Measurements from ENCODE around the gene FOXN3.

The FOXN3 gene

DNA sequence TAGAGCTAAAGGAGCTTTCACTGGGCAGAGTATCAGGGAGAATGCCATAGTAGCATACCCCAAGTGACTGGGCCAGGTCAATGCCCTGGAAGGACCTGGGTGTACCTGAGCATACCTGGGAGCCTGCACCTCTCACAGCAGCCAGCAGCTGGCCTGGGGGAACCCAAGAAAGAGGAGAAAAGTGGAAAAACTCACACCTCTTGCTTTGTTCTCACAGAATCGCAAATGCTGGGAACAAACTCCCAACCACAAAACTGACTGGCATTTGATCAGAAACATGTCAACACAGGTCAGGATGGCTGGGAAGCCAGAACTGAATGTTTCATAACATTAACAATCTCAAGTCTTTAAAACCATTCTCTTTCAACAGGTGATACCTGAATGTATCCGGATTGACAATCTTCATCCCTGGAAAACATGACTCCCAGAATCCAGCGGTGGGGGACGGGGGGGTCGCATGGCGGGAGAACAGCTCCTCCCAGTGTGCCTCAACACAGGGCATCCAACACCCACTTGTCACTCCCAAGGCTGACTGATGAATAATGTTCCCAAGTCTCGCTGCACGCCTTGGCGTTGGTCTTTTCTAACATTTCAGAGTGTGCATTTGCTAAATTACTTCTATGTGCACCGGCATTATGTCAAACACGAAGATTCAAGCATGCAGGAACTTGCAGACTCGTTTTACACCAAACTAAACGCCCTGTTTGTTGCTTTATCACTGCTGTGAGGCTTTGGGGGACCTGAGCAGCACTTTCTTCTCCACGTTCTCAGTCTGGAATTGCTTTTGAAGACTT lies 7.9 kb downstream of the FOXN3 start:
- peak; percentile 78 for DNase-seq (ENCODE audit: low read depth, low spot score)

- no peak for DNase-seq (ENCODE audit: low read depth, low spot score)
Measured at GRCh38 chr14:89407856-89408255, 9.2 kb downstream of the FOXN3 start.

GRCh38 chr14:89406941-89407340 lies 10.1 kb downstream of the FOXN3 start:
- no peak for DNase-seq (ENCODE audit: low read depth, low spot score)

DNA sequence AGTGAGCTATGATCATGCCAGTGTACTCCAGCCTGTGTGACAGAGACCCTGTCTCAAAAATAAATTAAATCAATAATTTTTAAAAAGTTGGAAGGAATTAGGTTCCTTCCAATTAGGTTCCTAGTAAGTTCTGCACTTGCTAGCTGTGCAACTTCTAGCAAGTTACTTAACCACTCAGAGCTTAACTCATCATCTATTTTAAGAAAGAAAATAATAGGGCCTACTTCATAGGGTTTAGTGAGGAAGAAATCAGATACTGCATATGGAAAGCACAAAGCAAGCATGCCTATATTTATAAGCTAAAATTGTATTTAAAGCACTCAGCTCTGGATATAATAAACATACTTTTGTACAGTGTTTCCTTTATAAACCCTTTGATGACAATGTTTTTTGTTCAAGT lies 10.7 kb downstream of the FOXN3 start:
- no peak for DNase-seq (ENCODE audit: low read depth, low spot score)

DNA sequence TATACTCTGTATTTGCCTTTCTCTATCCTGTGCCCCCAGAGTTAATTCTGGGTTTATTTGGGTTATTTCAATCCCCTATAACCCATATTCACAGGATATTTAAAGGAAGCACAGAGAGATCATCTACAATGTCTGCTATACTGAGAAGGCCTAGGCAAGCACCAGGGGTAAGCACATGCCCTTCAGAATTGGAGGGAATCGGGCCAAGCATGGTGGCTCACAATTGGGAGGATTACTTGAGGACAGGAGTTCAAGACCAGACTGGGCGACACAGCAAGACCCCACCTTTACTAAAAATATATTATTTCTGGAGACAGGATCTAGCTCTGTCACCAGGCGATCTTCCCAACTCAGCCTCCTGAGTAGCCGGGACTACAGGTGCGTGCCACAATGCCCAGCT lies 11.3 kb downstream of the FOXN3 start:
- DNase-seq (ENCODE audit: low read depth, low spot score) = no peak

DNA sequence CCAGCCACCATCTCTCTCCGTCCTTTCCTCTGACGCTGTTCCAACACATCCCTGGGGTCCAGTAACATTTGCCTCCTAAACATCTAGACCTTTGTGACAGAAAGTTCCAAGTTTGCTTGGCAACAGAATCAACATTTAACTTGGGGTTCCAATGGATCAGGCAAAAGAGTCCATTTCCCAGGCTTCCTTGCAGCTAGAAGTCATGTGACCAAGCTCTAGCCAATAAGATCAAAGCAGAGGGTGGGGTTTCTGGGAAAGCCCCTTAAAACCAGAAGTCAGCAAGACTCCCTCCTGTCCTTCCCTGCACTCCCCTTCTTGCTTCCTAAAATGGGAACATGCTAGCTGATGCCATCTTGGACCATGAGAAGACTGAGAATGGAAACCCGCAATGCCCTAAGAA lies 14.7 kb downstream of the FOXN3 start:
- no peak for DNase-seq (ENCODE audit: low read depth, low spot score)

DNA sequence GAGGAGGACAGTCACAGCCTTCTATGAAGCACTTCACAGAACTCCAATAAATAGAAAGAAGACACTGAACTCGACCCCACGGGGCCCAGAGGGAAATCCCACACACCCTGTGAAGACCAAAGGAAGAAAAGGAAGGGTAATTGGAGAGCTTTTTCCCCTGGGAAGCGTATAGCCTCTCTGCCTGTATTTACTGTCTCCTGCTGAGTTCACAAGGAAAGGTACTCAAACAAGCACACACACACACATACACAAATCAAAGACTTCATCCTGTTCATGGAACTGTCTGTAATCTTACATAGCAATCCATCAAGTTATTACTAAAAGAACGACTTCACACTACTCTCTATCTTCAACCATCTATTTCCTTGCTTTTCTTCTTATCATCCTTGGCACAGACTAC lies 15.3 kb downstream of the FOXN3 start:
- no peak for DNase-seq (ENCODE audit: low read depth, low spot score)

GRCh38 chr14:89401241-89401640 lies 15.8 kb downstream of the FOXN3 start:
- DNase-seq (ENCODE audit: low read depth, low spot score) = peak; percentile 62

GRCh38 chr14:89400529-89400928 lies 16.5 kb downstream of the FOXN3 start:
- no peak for DNase-seq (ENCODE audit: low read depth, low spot score)

DNA sequence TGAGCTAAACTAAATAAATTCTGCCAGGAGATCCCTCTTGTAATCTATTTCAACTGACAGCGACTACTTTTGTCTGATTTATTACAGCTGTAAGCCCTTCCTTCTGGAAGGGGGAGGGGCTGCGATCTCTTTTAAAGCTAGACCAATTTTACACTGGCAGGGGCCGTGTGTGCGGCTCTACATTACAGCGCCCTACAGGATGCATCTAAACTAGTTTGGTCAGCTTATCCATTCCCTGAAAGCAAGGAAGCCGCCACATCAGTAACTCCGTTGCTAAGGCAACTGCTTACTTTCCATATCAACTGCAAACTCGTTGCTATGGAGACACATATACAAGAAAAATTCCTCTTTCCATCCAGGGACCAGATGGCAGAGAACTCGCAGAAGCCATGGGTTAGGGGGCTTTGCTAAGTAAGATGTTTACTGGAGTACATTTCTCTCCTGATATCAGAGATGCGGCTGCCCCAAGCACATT lies 17.4 kb downstream of the FOXN3 start:
- DNase-seq (ENCODE audit: low read depth, low spot score) = peak; percentile 85

GRCh38 chr14:89399157-89399556 lies 17.9 kb downstream of the FOXN3 start:
- no peak for DNase-seq (ENCODE audit: low read depth, low spot score)

DNA sequence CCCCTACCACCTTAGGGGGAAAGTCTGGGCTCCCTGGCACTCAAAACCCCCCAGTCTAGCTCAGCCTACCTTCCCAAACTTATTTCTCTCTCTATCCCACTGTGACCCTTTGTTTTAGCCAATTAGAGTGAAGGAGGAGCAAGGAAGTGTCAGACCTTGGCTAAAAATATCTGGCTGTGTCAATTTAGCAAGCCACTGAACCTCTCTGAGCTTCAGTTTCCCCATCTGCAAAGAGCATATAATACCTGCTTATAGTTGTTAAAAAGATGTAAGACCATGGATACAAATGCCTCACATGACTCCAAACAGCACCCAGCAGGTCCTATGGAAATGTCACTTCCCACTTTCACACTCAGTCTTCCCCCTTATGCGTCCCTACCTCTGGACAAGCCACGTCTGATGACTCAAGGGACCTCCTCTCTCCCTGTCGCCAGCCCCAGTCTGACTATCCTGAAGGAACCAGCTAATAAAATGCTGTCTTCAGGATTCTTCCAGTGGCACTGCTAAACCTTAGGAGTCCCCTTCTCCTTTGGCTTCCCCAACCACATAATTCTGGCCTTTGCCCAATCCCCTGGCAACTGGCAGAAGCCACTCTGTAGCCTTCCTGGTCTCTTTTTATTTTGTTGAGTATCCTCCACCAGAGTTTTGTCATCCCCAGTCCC lies 19.3 kb downstream of the FOXN3 start:
- DNase-seq (ENCODE audit: low read depth, low spot score) = no peak

GRCh38 chr14:89394972-89395371 lies 22.1 kb downstream of the FOXN3 start:
- DNase-seq (ENCODE audit: low read depth, low spot score) = no peak

DNA sequence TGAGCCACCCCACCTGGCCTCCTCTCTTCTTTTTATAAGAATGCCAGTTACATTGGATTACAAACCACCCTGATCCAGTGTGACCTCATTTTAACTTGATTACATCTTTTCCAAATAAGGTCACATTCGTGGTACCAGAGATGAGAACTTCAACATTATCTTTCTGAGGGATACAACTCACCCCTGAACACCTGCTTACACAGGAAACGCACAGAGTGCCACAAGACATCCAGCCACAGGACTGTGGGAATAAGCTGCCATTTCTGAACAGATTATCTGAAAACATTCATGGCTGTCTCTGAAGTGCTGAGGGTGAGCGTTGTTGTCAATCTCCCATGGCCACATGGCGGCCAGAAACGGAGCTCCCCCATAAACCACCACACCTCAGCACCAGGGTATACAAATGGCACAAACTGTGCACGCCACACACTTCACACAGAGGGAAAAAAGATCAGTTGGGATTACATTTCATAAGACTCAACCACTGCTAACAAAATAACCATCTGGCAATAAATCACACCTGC lies 23.7 kb downstream of the FOXN3 start:
- no peak for DNase-seq (ENCODE audit: low read depth, low spot score)

- DNase-seq (ENCODE audit: low read depth, low spot score) = no peak
Measured at GRCh38 chr14:89392181-89392580, 24.9 kb downstream of the FOXN3 start.

GRCh38 chr14:89391556-89391955 lies 25.5 kb downstream of the FOXN3 start:
- DNase-seq (ENCODE audit: low read depth, low spot score) = no peak

- DNase-seq (ENCODE audit: low read depth, low spot score) = peak; percentile 46
Measured at GRCh38 chr14:89391123-89391522, 25.9 kb downstream of the FOXN3 start.

- no peak for DNase-seq (ENCODE audit: low read depth, low spot score)
Measured at GRCh38 chr14:89388853-89389252, 28.2 kb downstream of the FOXN3 start.

- DNase-seq (ENCODE audit: low read depth, low spot score) = no peak
Measured at GRCh38 chr14:89387922-89388685, 28.9 kb downstream of the FOXN3 start.

DNA sequence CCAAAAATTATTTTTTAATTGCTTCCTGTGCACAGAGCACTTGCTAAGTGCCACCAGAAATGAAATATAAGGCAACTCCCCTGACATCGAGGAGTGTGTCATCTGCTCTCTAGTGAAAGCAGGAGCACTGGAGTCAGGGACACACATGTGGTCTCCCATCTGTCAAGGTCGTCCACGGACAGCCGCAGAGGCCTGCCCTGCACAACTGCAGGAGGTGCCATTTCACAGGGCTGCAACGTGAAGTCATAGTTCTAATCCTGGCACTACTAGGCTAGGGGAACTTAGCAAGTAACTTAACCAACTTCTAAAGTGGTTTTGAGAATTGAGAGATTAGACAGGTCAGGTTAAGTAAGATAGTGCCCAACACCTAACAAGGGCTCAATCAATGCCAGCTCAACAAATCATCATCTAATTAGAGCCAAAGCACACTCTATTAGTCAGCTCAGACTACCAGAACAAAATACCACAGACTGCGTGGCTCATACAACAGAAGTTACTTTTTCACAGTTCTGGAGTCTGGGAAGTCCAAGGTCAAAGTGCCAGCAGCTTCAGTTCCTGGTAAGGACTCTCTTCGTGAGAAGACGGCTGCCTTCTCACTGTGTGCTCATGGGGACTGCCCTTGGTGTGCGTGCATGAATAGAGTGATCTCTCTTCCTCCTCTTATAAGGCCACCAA lies 30.7 kb downstream of the FOXN3 start:
- DNase-seq (ENCODE audit: low read depth, low spot score) = peak; percentile 38

DNA sequence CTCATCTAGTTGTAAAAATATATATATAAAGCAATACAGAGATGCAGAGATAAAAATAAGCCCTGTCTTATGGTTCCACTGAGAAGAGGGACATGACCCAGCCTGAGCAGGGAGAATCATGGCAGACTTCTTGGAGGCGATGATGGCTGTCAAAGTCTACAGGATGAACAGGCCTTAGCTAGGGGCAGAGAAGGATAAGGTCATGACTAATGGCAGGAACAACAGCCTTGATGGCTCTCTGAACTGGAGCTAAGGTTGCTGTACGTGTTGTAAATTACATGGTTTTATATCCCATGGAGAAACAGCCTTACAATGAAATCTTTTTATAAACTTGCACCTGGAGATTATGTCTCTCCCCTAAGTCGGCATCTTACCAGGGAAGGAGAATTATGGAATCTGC lies 32.4 kb downstream of the FOXN3 start:
- DNase-seq (ENCODE audit: low read depth, low spot score) = no peak

DNA sequence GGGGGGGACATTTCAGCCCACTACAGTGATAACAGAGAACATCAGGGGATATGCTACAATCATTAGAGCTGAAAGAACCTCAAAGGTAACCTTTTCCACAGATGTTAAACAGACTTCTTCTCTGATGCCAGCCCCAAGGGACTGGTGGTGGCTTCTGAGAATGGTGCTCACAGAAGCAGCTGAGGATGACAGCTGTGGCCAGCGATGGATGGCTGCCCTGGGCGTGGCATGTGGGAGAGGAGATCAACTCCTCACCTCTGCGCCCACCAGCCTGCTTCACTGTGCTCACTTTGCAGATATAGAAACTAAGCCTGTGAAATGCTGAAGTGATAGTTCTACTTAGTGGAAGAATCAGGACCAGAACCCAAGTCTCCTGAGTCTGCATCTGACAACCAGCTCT lies 33.0 kb downstream of the FOXN3 start:
- DNase-seq (ENCODE audit: low read depth, low spot score) = no peak
